Placental pericyte (primary cell): ENCODE measurements around the gene PSMA6. TPM values are rescaled to one million over a fixed set of nuclear protein-coding genes. Genes with fewer than 3 reads are reported as not detected.

Experiments used
- total RNA-seq: library from RNA; depleted of rRNA; stranded (reverse); fragments of >200 nt; gene quantifications from 2 replicates; pipeline ENCODE4 v1.2.3, GENCODE V29; 2012

The PSMA6 gene
- total RNA-seq: 188 and 253 TPM in 2 replicates

GRCh38 chr14:35292051-35292769 lies at the start of gene PSMA6:
PSMA6 (plus strand) TSS chr14:35292382; CDS start chr14:35292477, 95 bp downstream.

Other genes starting within 250 kb of the PSMA6 start
- gene FAM177A1, start 246.1 kb upstream of the PSMA6 start, total RNA-seq: 34.6 and 38.7 TPM in 2 replicates
- 36.9 and 37.9 TPM in 2 replicates for gene PPP2R3C, start 170.4 kb upstream of the PSMA6 start, total RNA-seq
- 25.2 and 44.5 TPM in 2 replicates for gene PRORP, start 169.8 kb upstream of the PSMA6 start, total RNA-seq
- 139 and 179 TPM in 2 replicates for gene NFKBIA, start 112.4 kb downstream of the PSMA6 start, total RNA-seq
- gene INSM2, start 241.8 kb downstream of the PSMA6 start, total RNA-seq: not detected in 2 replicates